ENCODE data around the gene TIAM1.
A peak's percentile ranks its signal among the peaks of the same experiment; 100 is the strongest.

TIAM1 gene

GRCh38 chr21:31334648-31335121 lies 9.4 kb downstream of the TIAM1 start:
- no peak for DNase-seq (ENCODE audit: extremely low read depth in 1 of 2, low read depth in 1 of 2)

- no peak for DNase-seq (ENCODE audit: extremely low read depth in 1 of 2, low read depth in 1 of 2)
Measured at GRCh38 chr21:31332525-31332924, 11.5 kb downstream of the TIAM1 start.

GRCh38 chr21:31331231-31331630 lies 12.8 kb downstream of the TIAM1 start:
- DNase-seq (ENCODE audit: extremely low read depth in 1 of 2, low read depth in 1 of 2): no peak

GRCh38 chr21:31330144-31330483 lies 13.9 kb downstream of the TIAM1 start:
- no peak for DNase-seq (ENCODE audit: extremely low read depth in 1 of 2, low read depth in 1 of 2)

GRCh38 chr21:31329456-31330143 lies 14.5 kb downstream of the TIAM1 start:
- DNase-seq (ENCODE audit: extremely low read depth in 1 of 2, low read depth in 1 of 2): no peak

- peak in 1 of 2 donors; percentile 4 for DNase-seq (ENCODE audit: extremely low read depth in 1 of 2, low read depth in 1 of 2)
Measured at GRCh38 chr21:31326522-31327242, 17.4 kb downstream of the TIAM1 start.

GRCh38 chr21:31318971-31319370 lies 25.1 kb downstream of the TIAM1 start:
- DNase-seq (ENCODE audit: extremely low read depth in 1 of 2, low read depth in 1 of 2): no peak

- no peak for DNase-seq (ENCODE audit: extremely low read depth in 1 of 2, low read depth in 1 of 2)
Measured at GRCh38 chr21:31317688-31318087, 26.4 kb downstream of the TIAM1 start.

- no peak for DNase-seq (ENCODE audit: extremely low read depth in 1 of 2, low read depth in 1 of 2)
Measured at GRCh38 chr21:31316488-31317169, 27.4 kb downstream of the TIAM1 start.

GRCh38 chr21:31316072-31316471 lies 28.0 kb downstream of the TIAM1 start:
- DNase-seq (ENCODE audit: extremely low read depth in 1 of 2, low read depth in 1 of 2): no peak

GRCh38 chr21:31310750-31311149 lies 33.3 kb downstream of the TIAM1 start:
- no peak for DNase-seq (ENCODE audit: extremely low read depth in 1 of 2, low read depth in 1 of 2)

- no peak for DNase-seq (ENCODE audit: extremely low read depth in 1 of 2, low read depth in 1 of 2)
Measured at GRCh38 chr21:31308584-31308983, 35.5 kb downstream of the TIAM1 start.

- no peak for DNase-seq (ENCODE audit: extremely low read depth in 1 of 2, low read depth in 1 of 2)
Measured at GRCh38 chr21:31305888-31306287, 38.2 kb downstream of the TIAM1 start.

GRCh38 chr21:31299291-31300147 lies 44.5 kb downstream of the TIAM1 start:
- DNase-seq (ENCODE audit: extremely low read depth in 1 of 2, low read depth in 1 of 2): no peak

GRCh38 chr21:31298618-31299269 lies 45.3 kb downstream of the TIAM1 start:
- DNase-seq (ENCODE audit: extremely low read depth in 1 of 2, low read depth in 1 of 2): no peak

- DNase-seq (ENCODE audit: extremely low read depth in 1 of 2, low read depth in 1 of 2): no peak
Measured at GRCh38 chr21:31297806-31298205, 46.3 kb downstream of the TIAM1 start.

- DNase-seq (ENCODE audit: extremely low read depth in 1 of 2, low read depth in 1 of 2): no peak
Measured at GRCh38 chr21:31295676-31296075, 48.4 kb downstream of the TIAM1 start.

- no peak for DNase-seq (ENCODE audit: extremely low read depth in 1 of 2, low read depth in 1 of 2)
Measured at GRCh38 chr21:31294691-31295090, 49.4 kb downstream of the TIAM1 start.

GRCh38 chr21:31293986-31294385 lies 50.1 kb downstream of the TIAM1 start:
- no peak for DNase-seq (ENCODE audit: extremely low read depth in 1 of 2, low read depth in 1 of 2)

- no peak for DNase-seq (ENCODE audit: extremely low read depth in 1 of 2, low read depth in 1 of 2)
Measured at GRCh38 chr21:31290765-31291164, 53.3 kb downstream of the TIAM1 start.
